AG04450 (cell line): ENCODE data around the gene ZNF667. TPM values are rescaled to one million over a fixed set of nuclear protein-coding genes. Genes with fewer than 3 reads are reported as not detected.

Source experiments
- CTCF ChIA-PET: fragments of 300-600, 350-600 bp; formaldehyde crosslinking; extraction: SDS; loops from one replicate; lab custom pipeline; 2022; ENCODE audit warnings: antibody characterized with exemption, inconsistent platforms; lab: Charles Lee
- POLR2A ChIA-PET: fragments of 350-600 bp; formaldehyde crosslinking; extraction: SDS; loops from one replicate; lab custom pipeline; 2021; ENCODE audit warnings: antibody characterized with exemption, inconsistent platforms; lab: Yijun Ruan, JAX
- DNase-seq: peaks from one replicate; pipeline ENCODE4 v3.0.0-alpha.2; 2011; ENCODE audit warnings: low read depth, low spot score
- H3K27ac ChIP-seq: one replicate; pipeline ENCODE4 v1.5.1; 2012; ENCODE audit warnings: low read depth, low read length, control low read depth
- H3K27me3 ChIP-seq: one replicate; pipeline ENCODE4 v1.6.0; 2012; ENCODE audit warnings: low read length; ENCODE audit not compliant: control insufficient read depth, insufficient read depth
- H3K4me3 ChIP-seq: 2 replicates; pipeline ENCODE4 v1.5.1; 2011; ENCODE audit warnings: mild to moderate bottlenecking, low read depth, low read length, control low read depth
- H3K9me3 ChIP-seq: 2 replicates; pipeline ENCODE4 v1.5.1; 2012; ENCODE audit warnings: low read length; ENCODE audit not compliant: control insufficient read depth, insufficient read depth
- polyA minus RNA-seq: library from RNA; depleted of rRNA, polyadenylated mRNA; stranded (reverse); fragments of >200 nt; gene quantifications from 2 replicates; pipeline ENCODE4 v1.2.3, GENCODE V29; 2011; rRNA and poly(A)+ RNA removed
- polyA plus RNA-seq: library from polyadenylated mRNA; depleted of rRNA; stranded (reverse); fragments of >200 nt; gene quantifications from 2 replicates; pipeline ENCODE4 v1.2.3, GENCODE V29; 2011; rRNA removed
- TF ChIP-seq, protein P1 (sequence below): IDR thresholded peaks from 2 replicates; pipeline ENCODE4 v1.5.1; 2011; ENCODE audit warnings: low read depth, low read length, control low read depth, inconsistent platforms

Gene ZNF667
- polyA plus RNA-seq (3.4 and 4.4 TPM in 2 replicates), polyA minus RNA-seq (3.0 and 3.8 TPM in 2 replicates)

DNA sequence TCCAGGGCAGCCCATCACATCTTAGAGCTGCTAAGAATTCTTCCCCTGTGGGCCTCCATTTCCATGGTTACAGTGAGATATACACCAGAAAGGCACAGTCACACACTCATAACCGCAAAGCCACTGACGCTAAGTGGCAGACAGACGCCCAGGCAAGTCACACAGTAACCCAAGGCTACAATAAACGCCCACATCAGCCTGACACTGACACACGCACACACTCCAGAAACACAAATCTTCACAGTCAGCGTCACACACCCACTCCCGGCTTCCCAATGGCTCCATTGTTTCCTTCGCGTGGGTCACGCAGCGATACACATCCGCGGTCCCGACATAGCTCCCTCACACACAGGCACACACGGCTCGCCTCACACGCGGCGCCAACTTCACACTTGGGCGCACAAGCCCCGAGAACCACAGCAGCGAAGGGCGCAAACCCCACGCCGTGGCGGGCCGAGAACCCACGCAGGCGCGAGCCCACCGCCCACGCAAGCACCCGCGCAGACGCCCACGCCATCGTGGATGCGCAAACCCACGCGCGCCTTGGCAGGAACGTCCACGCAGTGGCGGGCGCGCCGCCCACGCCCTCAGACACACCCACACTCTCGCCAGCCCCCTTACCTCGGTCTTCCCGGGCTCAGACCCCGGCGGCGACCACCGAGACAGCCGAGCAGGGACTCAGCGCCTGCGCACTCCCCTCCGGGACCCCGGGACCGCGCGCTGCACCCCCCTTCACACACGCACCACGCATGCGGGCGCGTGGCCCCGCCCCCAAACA is at the start of gene ZNF667:
TSS of gene ZNF667 (minus strand) at position 695 of the 778 bp plus-strand sequence. CDS start 14,975 bp downstream, outside the sequence.
- ChIA-PET POLR2A (no interaction called here), CTCF (no interaction called here)
- DNase-seq, result no peak
- Histone ChIP-seq H3K4me3 (peak within 1 kb of the TSS; percentile 84), H3K27me3 (no peaks in the 10 kb centered on the region), H3K27ac (peak within 1 kb of the TSS; percentile 78), H3K9me3 (peaks cover 32% of the 10 kb centered on the region)
- TF ChIP-seq, protein P1, sequence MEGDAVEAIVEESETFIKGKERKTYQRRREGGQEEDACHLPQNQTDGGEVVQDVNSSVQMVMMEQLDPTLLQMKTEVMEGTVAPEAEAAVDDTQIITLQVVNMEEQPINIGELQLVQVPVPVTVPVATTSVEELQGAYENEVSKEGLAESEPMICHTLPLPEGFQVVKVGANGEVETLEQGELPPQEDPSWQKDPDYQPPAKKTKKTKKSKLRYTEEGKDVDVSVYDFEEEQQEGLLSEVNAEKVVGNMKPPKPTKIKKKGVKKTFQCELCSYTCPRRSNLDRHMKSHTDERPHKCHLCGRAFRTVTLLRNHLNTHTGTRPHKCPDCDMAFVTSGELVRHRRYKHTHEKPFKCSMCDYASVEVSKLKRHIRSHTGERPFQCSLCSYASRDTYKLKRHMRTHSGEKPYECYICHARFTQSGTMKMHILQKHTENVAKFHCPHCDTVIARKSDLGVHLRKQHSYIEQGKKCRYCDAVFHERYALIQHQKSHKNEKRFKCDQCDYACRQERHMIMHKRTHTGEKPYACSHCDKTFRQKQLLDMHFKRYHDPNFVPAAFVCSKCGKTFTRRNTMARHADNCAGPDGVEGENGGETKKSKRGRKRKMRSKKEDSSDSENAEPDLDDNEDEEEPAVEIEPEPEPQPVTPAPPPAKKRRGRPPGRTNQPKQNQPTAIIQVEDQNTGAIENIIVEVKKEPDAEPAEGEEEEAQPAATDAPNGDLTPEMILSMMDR, result no peak

DNA sequence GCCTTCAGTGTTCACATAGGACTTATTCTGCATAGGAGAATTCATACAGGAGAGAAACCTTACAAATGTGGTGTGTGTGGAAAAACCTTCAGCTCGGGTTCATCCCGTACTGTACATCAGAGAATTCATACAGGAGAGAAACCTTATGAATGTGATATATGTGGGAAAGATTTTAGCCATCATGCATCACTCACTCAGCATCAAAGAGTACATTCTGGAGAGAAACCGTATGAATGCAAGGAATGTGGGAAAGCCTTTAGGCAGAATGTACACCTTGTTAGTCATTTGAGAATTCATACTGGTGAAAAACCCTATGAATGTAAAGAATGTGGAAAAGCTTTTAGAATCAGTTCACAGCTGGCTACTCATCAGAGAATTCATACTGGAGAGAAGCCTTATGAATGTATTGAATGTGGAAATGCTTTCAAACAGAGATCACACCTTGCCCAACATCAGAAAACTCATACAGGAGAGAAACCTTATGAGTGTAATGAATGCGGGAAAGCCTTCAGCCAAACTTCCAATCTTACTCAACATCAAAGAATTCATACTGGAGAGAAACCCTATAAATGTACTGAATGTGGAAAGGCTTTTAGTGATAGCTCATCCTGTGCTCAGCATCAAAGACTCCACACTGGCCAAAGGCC is 48.2 kb upstream of the ZNF667 start:
- Histone ChIP-seq H3K27ac (no peak overlapping the region), H3K4me3 (no peak overlapping the region), H3K27me3 (no peaks in the 10 kb centered on the region), H3K9me3 (peaks cover 55% of the 10 kb centered on the region)
- ChIA-PET CTCF (no interaction called here), POLR2A (no interaction called here)
- no peak for DNase-seq
- TF ChIP-seq, protein P1, result no peak

DNA sequence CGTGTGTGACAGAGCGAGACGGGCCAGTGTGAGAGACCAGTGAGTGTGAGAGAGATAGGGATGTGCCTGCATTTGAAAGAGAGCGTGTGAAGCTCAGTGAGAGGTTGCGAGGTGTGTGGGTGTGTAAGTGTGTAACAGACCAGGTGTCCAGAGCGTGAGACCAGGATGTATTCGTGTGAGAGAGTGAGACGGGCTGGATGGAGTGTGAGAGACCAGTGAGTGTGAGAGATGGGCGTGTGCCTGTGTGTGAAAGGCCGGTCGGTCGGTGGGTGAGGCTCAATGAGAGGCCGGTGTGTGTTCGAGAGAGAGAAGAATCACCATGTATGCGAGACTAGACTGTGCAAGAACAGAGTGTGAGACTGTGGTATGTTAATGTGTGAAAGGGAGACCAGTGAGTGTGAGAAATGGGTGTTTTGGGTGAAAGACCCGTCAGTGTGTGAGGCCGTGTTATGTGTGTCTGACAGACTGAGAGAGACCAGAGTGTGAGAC is 31.2 kb upstream of the ZNF667 start:
- CTCF ChIA-PET, result no interaction called here
- POLR2A ChIA-PET, result interaction anchor here (1.0 kb wide), 1 partner anchor 8 kb away, joined by 5 read pairs; no protein-coding TSS in a partner anchor
- H3K27ac ChIP-seq, result peak overlapping the region; percentile 39
- H3K4me3 ChIP-seq, result peak overlapping the region; percentile 92
- peaks cover 13% of the 10 kb centered on the region for H3K9me3 ChIP-seq
- TF ChIP-seq, protein P1, result no peak
- H3K27me3 ChIP-seq, result no peaks in the 10 kb centered on the region
- DNase-seq, result no peak

DNA sequence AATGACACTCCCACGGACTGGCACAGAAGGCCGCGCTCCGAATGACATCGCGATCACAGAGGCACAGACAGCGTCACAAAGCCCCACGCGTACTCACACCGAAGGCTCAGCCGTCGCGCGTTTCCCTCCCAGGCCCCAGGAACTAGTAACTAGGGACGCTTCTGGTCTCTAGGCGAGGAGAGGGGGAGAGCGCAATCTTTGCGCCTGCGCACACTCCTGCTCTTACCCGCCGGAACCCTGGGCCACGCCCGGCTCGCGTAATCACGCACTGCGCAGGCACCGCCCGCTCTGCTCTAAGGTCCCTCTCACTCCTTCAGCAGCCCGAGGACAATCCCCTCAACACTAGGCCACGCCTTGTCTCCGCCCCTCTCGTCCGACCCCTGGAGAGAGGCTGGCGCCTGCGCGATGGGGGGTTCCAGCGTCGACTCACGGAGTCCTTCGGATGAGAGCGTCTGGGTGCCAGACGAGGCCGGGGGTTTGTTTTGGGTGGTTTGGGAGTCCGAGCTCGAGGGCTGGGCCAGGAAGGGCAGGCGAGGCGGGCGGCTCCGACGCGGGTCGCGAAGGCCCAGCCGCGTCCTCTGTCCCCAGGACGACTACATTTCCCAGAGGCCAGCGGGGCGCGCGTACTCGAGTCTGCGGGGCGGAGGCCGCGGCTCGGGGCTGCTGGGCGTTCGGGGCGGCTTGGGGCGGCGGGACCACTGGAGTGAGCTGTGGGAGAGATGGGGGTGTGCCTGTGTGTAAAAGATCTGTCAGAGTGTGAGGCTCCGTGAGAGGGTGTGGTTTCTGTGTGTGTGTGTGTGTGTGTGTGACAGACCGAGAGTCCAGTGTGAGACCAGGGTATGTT is 30.5 kb upstream of the ZNF667 start, which contains the start of gene ZNF471:
TSS of gene ZNF471 (plus strand) at position 410 of the 844 bp plus-strand sequence. CDS start 3,717 bp downstream, outside the sequence.
- Histone ChIP-seq H3K27ac (peak within 1 kb of the TSS; percentile 92), H3K4me3 (peak within 1 kb of the TSS; percentile 92), H3K27me3 (no peaks in the 10 kb centered on the region), H3K9me3 (peaks cover 18% of the 10 kb centered on the region)
- ChIA-PET POLR2A (interaction anchor here (1.0 kb wide), 1 partner anchor 9 kb away, joined by 5 read pairs; no protein-coding TSS in a partner anchor), CTCF (no interaction called here)
- DNase-seq, result peak; percentile 97
- TF ChIP-seq, protein P1, result no peak
